WTC11 (cell line): ENCODE measurements around the gene DIMT1.

Experiments
- CREB1 ChIP-seq: sonication (generic); formaldehyde crosslinking; IDR thresholded peaks from 2 replicates; pipeline ENCODE4 v1.8.0; 2023; ENCODE audit warnings: mild to moderate bottlenecking, missing genetic modification reagents
- CTCF ChIP-seq: fragments of 200-600 bp; IDR thresholded peaks from 2 replicates; pipeline ENCODE4 v1.8.0; 2022; ENCODE audit warnings: antibody characterized with exemption
- E2F1 ChIP-seq: sonication (generic); formaldehyde crosslinking; IDR thresholded peaks from 2 replicates; pipeline ENCODE4 v1.8.0; 2022; ENCODE audit warnings: mild to moderate bottlenecking, missing genetic modification reagents
- GABPB1 ChIP-seq: sonication (generic); formaldehyde crosslinking; IDR thresholded peaks from 2 replicates; pipeline ENCODE4 v1.8.1; 2023; ENCODE audit warnings: mild to moderate bottlenecking, missing genetic modification reagents
- PRDM15 ChIP-seq: sonication (generic); formaldehyde crosslinking; IDR thresholded peaks from 2 replicates; pipeline ENCODE4 v1.8.0; 2022; ENCODE audit warnings: missing genetic modification reagents
- SP1 ChIP-seq: sonication (generic); formaldehyde crosslinking; conservative IDR thresholded peaks from 2 replicates; pipeline ENCODE4 v1.8.1; 2022; ENCODE audit warnings: missing genetic modification reagents
- TCF7 ChIP-seq: sonication (generic); formaldehyde crosslinking; IDR thresholded peaks from 2 replicates; pipeline ENCODE4 v1.8.0; 2022; ENCODE audit warnings: mild to moderate bottlenecking, low read depth, missing genetic modification reagents, moderate library complexity
- USF1 ChIP-seq: sonication (generic); formaldehyde crosslinking; IDR thresholded peaks from 2 replicates; pipeline ENCODE4 v1.8.0; 2022; ENCODE audit warnings: mild to moderate bottlenecking, missing genetic modification reagents
- ZNF416 ChIP-seq: fragments of 250-450 bp; sonication (Bioruptor Pico); IDR thresholded peaks from 2 replicates; pipeline ENCODE4 v1.9.0; 2021; ENCODE audit warnings: mild to moderate bottlenecking, inconsistent platforms

- TF ChIP-seq ZNF416 (no peak), PRDM15 (CRISPR knock-in tag) (no peak), CTCF (no peak), GABPB1 (CRISPR knock-in tag) (no peak), USF1 (no peak), E2F1 (CRISPR knock-in tag) (no peak), SP1 (no peak), TCF7 (no peak), CREB1 (CRISPR knock-in tag) (no peak)
These were observed 60.3 kb downstream of the DIMT1 start for GRCh38 chr5:62343428-62343827.
